ENCODE data around the gene WWOX. TPM values are rescaled to one million over a fixed set of nuclear protein-coding genes. Genes with fewer than 3 reads are reported as not detected.

The WWOX gene
- total and polyA plus RNA-seq, 2 of the 8 experiments (the other 6 are each of a cell fraction or from before 2014, with no cell fraction given), result 5.4 to 16.7 TPM

GRCh38 chr16:78667675-78668074 is 568.2 kb downstream of the WWOX start:
- H3K36me3 ChIP-seq (ENCODE audit: control insufficient read depth in 2 of 4, insufficient read depth in 4 of 4, low read length in 3 of 4), result no peaks in the 10 kb centered on the region
- FAIRE-seq (no peak), DNase-seq (ENCODE audit: low read depth in 1 of 2, low spot score in 2 of 2) (no peak)
- TF ChIP-seq CHD2 (IDR thresholded peaks at IDR 0.05; ENCODE audit: low read length) (no peak), PHF8 (conservative IDR thresholded peaks at IDR 0.05; ENCODE audit: low read depth, low read length) (no peak), E2F6 (IDR thresholded peaks at IDR 0.05) (no peak), RBBP5 (IDR thresholded peaks at IDR 0.05; ENCODE audit: borderline replicate concordance, low read depth, low read length) (no peak), MAX (IDR thresholded peaks at IDR 0.05) (no peak), CBX5 (IDR thresholded peaks at IDR 0.05; ENCODE audit: low read depth, low read length) (no peak), SP1 (IDR thresholded peaks at IDR 0.05; ENCODE audit: low read depth, low read length) (no peak), YY1 (IDR thresholded peaks at IDR 0.05; ENCODE audit: low read depth, low read length) (no peak), CBX8 (IDR thresholded peaks at IDR 0.05; ENCODE audit: borderline replicate concordance, low read depth, low read length) (no peak), KDM1A (IDR thresholded peaks at IDR 0.05; ENCODE audit: borderline replicate concordance, low read length) (no peak)
- no peak overlapping the region for H2BK120ac ChIP-seq (replicated peaks; ENCODE audit: low read depth, low read length)
- H3K14ac ChIP-seq (ENCODE audit: insufficient read length), result no peak overlapping the region
- H3K23me2 ChIP-seq (ENCODE audit: low read depth, low read length), result no peaks in the 10 kb centered on the region
- WGBS, 2 experiments (ENCODE audit: extremely low coverage in 1 of 2, insufficient coverage in 1 of 2, insufficient read length in 1 of 2, insufficient replicate concordance in 2 of 2, low coverage in 1 of 2, low lambda C conversion rate in 2 of 2, missing lambda C conversion rate in 1 of 2), result 83% methylated on average over 5 of the region's 5 CpGs; no CpG with 5 or more reads in 1 of the 2 experiments
- H4K20me1 ChIP-seq (replicated peaks in 1 of 2; ENCODE audit: control insufficient read depth in 1 of 2, insufficient read depth in 2 of 2, low read length in 2 of 2), result no peaks in the 10 kb centered on the region
- H2BK15ac ChIP-seq (ENCODE audit: low read length), result no peak overlapping the region
- no peak overlapping the region for H3K56ac ChIP-seq (replicated peaks; ENCODE audit: insufficient read length, low read depth, low read length)
- no peak overlapping the region for H3K4me2 ChIP-seq (ENCODE audit: insufficient read depth in 1 of 2, low read depth in 2 of 2, low read length in 2 of 2)
- H2BK12ac ChIP-seq (ENCODE audit: low read depth, low read length), result no peak overlapping the region
- ChIA-PET POLR2A (ENCODE audit: partially characterized antibody) (interaction anchor here (0.7 kb wide), 1 partner anchor 39 kb away, joined by 7 read pairs; no protein-coding TSS in a partner anchor), CTCF (ENCODE audit: partially characterized antibody) (interaction anchor here (1.0 kb wide), 1 partner anchor 8 kb away, joined by 3 read pairs; no protein-coding TSS in a partner anchor)
- no peak overlapping the region for H3K23ac ChIP-seq (ENCODE audit: insufficient read length)
- no peak overlapping the region for H2BK5ac ChIP-seq (ENCODE audit: low read depth, low read length)
- H2AK5ac ChIP-seq (ENCODE audit: low read depth, low read length), result no peak overlapping the region
- H4K5ac ChIP-seq (ENCODE audit: insufficient read length, low read depth, low read length), result no peak overlapping the region
- H4K91ac ChIP-seq (replicated peaks; ENCODE audit: insufficient read length, low read length), result no peak overlapping the region
- no peak overlapping the region for H4K8ac ChIP-seq (ENCODE audit: extremely low read depth, insufficient read depth, low read length)
- no peak overlapping the region for H2BK20ac ChIP-seq (ENCODE audit: low read length)
- H3K9me3 ChIP-seq (ENCODE audit: insufficient read depth in 2 of 2, low read depth in 1 of 2, low read length in 1 of 2), result no peaks in the 10 kb centered on the region
- H3K27me3 ChIP-seq (replicated peaks in 1 of 4; ENCODE audit: control insufficient read depth in 3 of 4, extremely low read depth in 1 of 4, insufficient read depth in 3 of 4, low read length in 3 of 4), result no peaks in the 10 kb centered on the region
- no peak overlapping the region for H3K4me3 ChIP-seq (ENCODE audit: extremely low read depth in 1 of 4, insufficient read depth in 2 of 4, low read depth in 3 of 4, low read length in 4 of 4)
- H3K4ac ChIP-seq (replicated peaks; ENCODE audit: insufficient read length, low read depth, low read length), result no peak overlapping the region
- H2AFZ ChIP-seq (ENCODE audit: low read length), result no peak overlapping the region
- H3K9ac ChIP-seq (replicated peaks in 1 of 4; ENCODE audit: extremely low read depth in 1 of 4, low read depth in 3 of 4, low read length in 3 of 4), result no peak overlapping the region
- H3K18ac ChIP-seq (ENCODE audit: extremely low read depth, low read length), result no peak overlapping the region
- H3K79me1 ChIP-seq (ENCODE audit: low read depth, low read length), result no peaks in the 10 kb centered on the region
- H3K4me1 ChIP-seq (replicated peaks in 1 of 4; ENCODE audit: control insufficient read depth in 3 of 4, insufficient read depth in 4 of 4, low read length in 3 of 4), result no peaks in the 10 kb centered on the region
- no peaks in the 10 kb centered on the region for H3K79me2 ChIP-seq (ENCODE audit: control insufficient read depth in 1 of 2, insufficient read depth in 2 of 2, low read length in 2 of 2)
- H3K27ac ChIP-seq (ENCODE audit: low read depth, low read length), result no peak overlapping the region

Measured in H1 (cell line).